C4-2B (cell line): ENCODE measurements around the gene CCNY.

Experiments
- H3K27ac ChIP-seq: fragments of 450-650 bp; 2 replicates; pipeline ENCODE4 v1.5.1; 2017
- CTCF ChIP-seq: fragments of 450-650 bp; conservative IDR thresholded peaks from 2 replicates; pipeline ENCODE4 v1.5.1; 2017; ENCODE audit warnings: mild to moderate bottlenecking
- ZFX ChIP-seq: fragments of 450-650 bp; IDR thresholded peaks from 2 replicates; pipeline ENCODE4 v1.6.1; 2017

CCNY gene

DNA sequence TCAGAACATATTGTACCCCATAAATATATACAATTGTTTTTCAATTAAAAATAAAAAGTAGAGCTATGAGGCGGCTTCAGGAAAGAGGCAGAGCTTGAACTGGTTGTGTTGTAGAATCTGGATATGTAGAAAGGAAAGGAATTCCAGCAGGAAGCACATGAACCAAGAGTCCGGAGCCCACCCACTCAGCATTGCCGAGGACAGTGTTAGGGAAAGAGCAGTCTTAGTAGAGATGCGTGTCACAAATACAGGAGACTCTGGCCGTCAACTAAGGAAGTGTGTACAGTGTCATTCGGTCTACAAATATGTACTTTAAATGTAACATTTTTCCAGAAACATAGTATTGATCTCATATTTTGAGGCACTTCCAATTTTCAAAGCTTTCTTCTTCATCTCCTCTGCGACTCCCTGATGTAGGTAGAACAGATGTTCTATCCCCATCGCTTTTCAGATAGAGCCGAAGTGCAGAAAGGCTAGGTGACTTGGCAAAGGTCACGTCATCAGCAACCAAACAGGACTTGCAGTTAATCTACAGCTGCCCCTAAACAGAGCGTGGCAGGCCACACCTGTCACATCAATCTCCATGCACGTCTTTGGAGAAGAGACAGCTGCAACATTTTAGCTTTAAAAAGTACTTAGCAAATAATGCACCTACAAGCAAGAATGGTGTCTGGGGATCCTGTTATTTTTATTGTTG, 243.6 kb downstream of the CCNY start:
- H3K27ac ChIP-seq = no peak overlapping the region
- no peak for TF ChIP-seq ZFX
- TF ChIP-seq CTCF = no peak

DNA sequence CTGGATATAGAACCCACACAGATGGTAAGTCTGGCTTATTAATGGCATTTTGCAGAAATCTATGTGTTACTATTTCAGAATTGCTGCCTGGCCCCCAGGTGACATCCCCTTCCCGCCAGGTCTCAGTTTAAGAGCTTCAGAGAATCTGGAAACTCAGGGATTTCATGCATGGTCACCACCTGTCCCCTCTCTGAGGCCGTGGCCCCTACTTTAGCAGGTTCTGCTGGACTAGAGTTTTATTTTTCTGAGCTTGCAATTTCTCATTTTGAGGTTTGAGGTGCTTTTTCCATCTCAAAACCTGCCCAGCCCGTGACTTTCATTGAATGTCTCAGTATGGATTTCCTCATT, 244.1 kb downstream of the CCNY start:
- no peak for TF ChIP-seq ZFX
- no peak for TF ChIP-seq CTCF
- H3K27ac ChIP-seq = no peak overlapping the region

DNA sequence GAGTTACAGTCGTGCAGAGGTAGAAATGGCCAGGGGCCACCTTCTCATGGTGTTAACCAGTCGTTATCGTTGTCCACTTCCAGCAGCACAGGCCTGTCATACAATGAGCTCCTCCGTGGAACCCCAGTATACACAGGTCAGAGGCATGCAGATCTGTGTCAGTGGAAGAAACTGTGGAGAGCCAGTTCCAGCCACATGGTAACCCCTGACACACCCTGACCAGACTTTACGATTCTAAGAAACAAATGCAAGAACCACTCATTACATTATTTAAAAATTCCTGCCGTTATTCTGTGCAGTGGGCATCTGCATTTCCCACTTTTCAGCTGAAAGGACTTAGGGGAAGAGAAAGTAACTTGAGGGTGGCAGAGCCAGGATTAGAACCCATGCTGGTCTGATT, 245.3 kb downstream of the CCNY start:
- TF ChIP-seq CTCF (no peak), ZFX (no peak)
- H3K27ac ChIP-seq = no peak overlapping the region

DNA sequence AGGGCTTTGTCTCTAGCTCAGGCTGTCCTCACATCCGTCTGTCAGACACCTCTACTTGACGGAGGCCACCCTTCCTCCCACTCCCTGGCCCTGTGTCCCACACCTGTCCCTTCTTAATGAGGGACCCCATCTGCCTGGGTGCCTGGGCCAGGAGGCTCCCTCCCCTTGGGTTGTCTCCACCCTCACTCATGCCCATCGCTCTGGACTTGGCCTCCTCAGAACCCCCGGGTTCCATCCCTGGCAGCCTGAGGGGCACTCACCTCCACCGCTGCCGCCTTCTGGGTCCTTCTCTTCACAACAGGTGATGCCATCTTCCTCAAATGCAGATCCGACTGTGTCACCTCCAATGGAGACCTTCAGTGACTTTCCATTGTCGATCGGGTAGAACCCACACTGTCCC, 248.6 kb downstream of the CCNY start:
- H3K27ac ChIP-seq = no peak overlapping the region
- no peak for TF ChIP-seq CTCF
- TF ChIP-seq ZFX = no peak

- H3K27ac ChIP-seq = no peak overlapping the region
- TF ChIP-seq ZFX (no peak), CTCF (no peak)
Measured at GRCh38 chr10:35585356-35585755, 249.0 kb downstream of the CCNY start.

DNA sequence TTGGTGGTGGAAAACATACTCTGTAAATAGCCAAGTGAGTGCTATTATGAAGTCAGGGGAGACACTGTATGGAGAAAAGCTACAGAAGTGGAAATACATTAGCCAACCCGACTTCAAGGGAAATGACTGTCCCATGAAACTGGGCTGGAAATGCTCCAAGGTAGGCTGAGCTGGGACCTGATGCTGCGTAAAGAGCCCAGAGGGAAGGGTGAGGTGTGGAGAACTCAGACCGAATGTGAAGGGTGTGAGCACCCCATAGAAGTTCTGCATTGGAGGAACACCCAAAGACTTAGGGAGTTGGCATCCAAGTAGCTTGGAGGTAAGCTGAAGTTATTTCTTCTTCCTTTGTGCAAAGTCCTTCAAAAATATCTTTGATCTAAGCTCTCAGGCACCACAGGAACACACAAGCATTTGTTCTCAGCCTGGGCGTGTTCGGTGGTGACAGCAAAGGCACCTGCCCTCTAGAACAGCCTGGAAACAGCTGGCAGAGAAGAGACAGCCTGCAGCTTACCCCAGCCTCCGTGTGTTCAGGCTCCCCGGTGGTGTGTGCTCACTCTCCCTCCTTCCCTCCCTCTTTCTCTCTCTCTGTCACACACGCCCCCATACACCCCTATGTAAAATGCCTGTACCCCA, 249.7 kb downstream of the CCNY start:
- H3K27ac ChIP-seq = no peak overlapping the region
- TF ChIP-seq CTCF = no peak
- TF ChIP-seq ZFX = no peak

DNA sequence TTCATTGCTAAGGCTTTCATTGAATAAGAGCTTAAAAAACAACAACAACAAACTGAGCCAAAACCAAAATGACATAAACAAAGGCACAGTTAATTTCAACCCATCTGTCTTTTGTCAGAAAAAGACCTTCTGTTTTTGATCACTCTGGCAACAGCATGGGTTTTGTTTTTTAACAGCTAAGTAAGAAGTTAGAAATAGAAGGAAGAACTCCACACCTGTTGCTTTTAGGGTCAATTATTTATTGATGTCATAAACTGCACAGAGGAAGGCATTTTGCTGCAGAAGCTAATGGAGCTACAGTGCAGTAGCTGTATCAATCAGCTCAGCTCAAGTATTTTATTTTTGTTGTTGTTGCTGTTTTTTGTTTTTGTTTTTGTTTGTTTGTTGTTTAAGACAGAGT, 252.5 kb downstream of the CCNY start:
- TF ChIP-seq ZFX (no peak), CTCF (no peak)
- no peak overlapping the region for H3K27ac ChIP-seq
